Measurements from ENCODE around the gene ELOVL2. TPM values are rescaled to one million over a fixed set of nuclear protein-coding genes. Genes with fewer than 3 reads are reported as not detected.

ELOVL2 gene
- total RNA-seq, 2 donors from 2014 or later: 0.41 to 0.78 TPM

GRCh38 chr6:11044712-11045167, 635 bp upstream of the ELOVL2 start:
- Histone ChIP-seq H3K27ac (no peak overlapping the region), H3K9me3 (no peaks in the 10 kb centered on the region), H3K4me3 (peak overlapping the region; percentile 52), H3K4me1 (ENCODE audit: control insufficient read depth in 1 of 2, low read depth in 2 of 2) (peaks cover 4 to 14% of the 10 kb centered on the region in 2 donors), H3K36me3 (no peaks in the 10 kb centered on the region), H3K27me3 (replicated peaks; ENCODE audit: insufficient read depth) (peaks cover 11% of the 10 kb centered on the region)
- ATAC-seq (ENCODE audit: insufficient number of reproducible peaks, low FRiP score, low read depth): no peak
- TF ChIP-seq CTCF (IDR thresholded peaks at IDR 0.05): no peak
- DNase-seq (ENCODE audit: low spot score): no peak

GRCh38 chr6:11043378-11043960, 636 bp downstream of the ELOVL2 start:
- no peaks in the 10 kb centered on the region for H3K36me3 ChIP-seq
- H3K27me3 ChIP-seq (replicated peaks; ENCODE audit: insufficient read depth): peaks cover 11% of the 10 kb centered on the region
- H3K4me1 ChIP-seq (ENCODE audit: control insufficient read depth in 1 of 2, low read depth in 2 of 2): peaks cover 4 to 14% of the 10 kb centered on the region in 2 donors
- H3K27ac ChIP-seq: no peak overlapping the region
- ATAC-seq (ENCODE audit: insufficient number of reproducible peaks, low FRiP score, low read depth): no peak
- TF ChIP-seq CTCF (IDR thresholded peaks at IDR 0.05): no peak
- peak overlapping the region; percentile 72 for H3K4me3 ChIP-seq
- H3K9me3 ChIP-seq: no peaks in the 10 kb centered on the region
- no peak for DNase-seq (ENCODE audit: low spot score)

- Histone ChIP-seq H3K4me1 (ENCODE audit: control insufficient read depth in 1 of 2, low read depth in 2 of 2) (peaks cover 4 to 14% of the 10 kb centered on the region in 2 donors), H3K4me3 (no peak overlapping the region), H3K36me3 (no peaks in the 10 kb centered on the region), H3K27ac (no peak overlapping the region), H3K9me3 (no peaks in the 10 kb centered on the region), H3K27me3 (replicated peaks; ENCODE audit: insufficient read depth) (peaks cover 6% of the 10 kb centered on the region)
- DNase-seq (ENCODE audit: low spot score): no peak
- no peak for ATAC-seq (ENCODE audit: insufficient number of reproducible peaks, low FRiP score, low read depth)
- no peak for TF ChIP-seq CTCF (IDR thresholded peaks at IDR 0.05)
Observed at GRCh38 chr6:11042750-11043377, 1.2 kb downstream of the ELOVL2 start.

- Histone ChIP-seq H3K27me3 (replicated peaks; ENCODE audit: insufficient read depth) (peaks cover 6% of the 10 kb centered on the region), H3K27ac (no peak overlapping the region), H3K36me3 (no peaks in the 10 kb centered on the region), H3K4me3 (no peak overlapping the region), H3K4me1 (ENCODE audit: control insufficient read depth in 1 of 2, low read depth in 2 of 2) (peaks cover 4 to 14% of the 10 kb centered on the region in 2 donors), H3K9me3 (no peaks in the 10 kb centered on the region)
- ATAC-seq (ENCODE audit: insufficient number of reproducible peaks, low FRiP score, low read depth): no peak
- no peak for DNase-seq (ENCODE audit: low spot score)
- TF ChIP-seq CTCF (IDR thresholded peaks at IDR 0.05): no peak
Observed at GRCh38 chr6:11042025-11042749, 1.9 kb downstream of the ELOVL2 start.

GRCh38 chr6:11040134-11040533, 4.0 kb downstream of the ELOVL2 start:
- Histone ChIP-seq H3K9me3 (no peaks in the 10 kb centered on the region), H3K4me1 (ENCODE audit: control insufficient read depth in 1 of 2, low read depth in 2 of 2) (peaks cover 4 to 14% of the 10 kb centered on the region in 2 donors), H3K27ac (no peak overlapping the region), H3K4me3 (no peak overlapping the region), H3K36me3 (no peaks in the 10 kb centered on the region), H3K27me3 (replicated peaks; ENCODE audit: insufficient read depth) (peaks cover 6% of the 10 kb centered on the region)
- TF ChIP-seq CTCF (IDR thresholded peaks at IDR 0.05): no peak
- DNase-seq (ENCODE audit: low spot score) (no peak), ATAC-seq (ENCODE audit: insufficient number of reproducible peaks, low FRiP score, low read depth) (no peak)

Data from thoracic aorta (tissue), 2 donors.